Natural killer cell treated with Interleukin-12 subunit alpha and Interleukin-12 subunit beta and Interleukin-15 and Interleukin-18, amount 100 ng/mL, for 72 hours (primary cell): Measurements from ENCODE around the gene AKR1D1. TPM values are rescaled to one million over a fixed set of nuclear protein-coding genes. Genes with fewer than 3 reads are reported as not detected.
"Not testable (repeated sequence)": the region's sequence is repeated elsewhere in the genome, so short reads cannot be mapped to it uniquely, and the experiment has no call there.

ENCODE experiments used
- ATAC-seq, 2 donors: fragments of 150-1000 bp; cut with Tn5 transposase in 1 of 2; sonication (Bioruptor Pico), chemical (Tn5 transposase) in 1 of 2; 2 replicates each; pipeline ENCODE4 v1.10.0; 2021
- DNase-seq: peaks from one replicate; pipeline ENCODE4 v3.0.0; 2022; ENCODE audit warnings: low spot score
- H3K27ac Mint-ChIP-seq, 2 donors: 1 replicate in 1 of 2; 2 replicates in 1 of 2; pipeline ENCODE4 v1.8.0; 2022; ENCODE audit warnings: mixed read lengths in 2 of 2, mild to moderate bottlenecking in 1 of 2, moderate library complexity in 1 of 2
- H3K27me3 Mint-ChIP-seq, 2 donors: 1 replicate in 1 of 2; 2 replicates in 1 of 2; pipeline ENCODE4 v1.8.0; 2022; ENCODE audit warnings: mixed read lengths in 2 of 2
- H3K36me3 Mint-ChIP-seq: one replicate; pipeline ENCODE4 v1.8.0; 2022; ENCODE audit warnings: mixed read lengths
- H3K4me1 Mint-ChIP-seq, 2 donors: 1 replicate in 1 of 2; 2 replicates in 1 of 2; pipeline ENCODE4 v1.8.0; 2022; ENCODE audit warnings: low read depth in 2 of 2, mixed read lengths in 2 of 2, mild to moderate bottlenecking in 1 of 2
- H3K4me3 Mint-ChIP-seq: one replicate; pipeline ENCODE4 v1.8.0; 2022; ENCODE audit warnings: mixed read lengths
- H3K9me3 Mint-ChIP-seq: 2 replicates; pipeline ENCODE4 v1.8.0; 2022; ENCODE audit warnings: mixed read lengths
- total RNA-seq, 2 donors: library from RNA; stranded (reverse); gene quantifications; one replicate each; pipeline ENCODE4 v1.2.3, GENCODE V29; 2022

AKR1D1 gene
- not detected for total RNA-seq

GRCh38 chr7:138076196-138076595 lies at the start of gene AKR1D1:
TSS of gene AKR1D1 (plus strand) at chr7:138076459. CDS start at chr7:138076519, 60 bp downstream.
- no peak within 1 kb of the TSS for H3K27ac Mint-ChIP-seq
- H3K27me3 Mint-ChIP-seq, result peaks cover 7 to 24% of the 10 kb centered on the region in 2 donors
- H3K4me3 Mint-ChIP-seq, result no peak within 1 kb of the TSS
- peaks cover 6% of the 10 kb centered on the region for H3K9me3 Mint-ChIP-seq
- H3K36me3 Mint-ChIP-seq, result no peaks in the 10 kb centered on the region
- no peak for ATAC-seq
- DNase-seq, result no peak
- no peaks in the 10 kb centered on the region for H3K4me1 Mint-ChIP-seq

- Mint-ChIP-seq H3K4me1 (peaks cover 0 to 2% of the 10 kb centered on the region in 2 donors), H3K36me3 (no peaks in the 10 kb centered on the region), H3K27ac (no peak overlapping the region), H3K27me3 (peaks cover 0 to 2% of the 10 kb centered on the region in 2 donors), H3K4me3 (no peak overlapping the region), H3K9me3 (no peaks in the 10 kb centered on the region)
- DNase-seq, result no peak
- ATAC-seq, result no peak
Observed at GRCh38 chr7:138027100-138027499, 49.2 kb upstream of the AKR1D1 start.

GRCh38 chr7:138029126-138029525 lies 47.1 kb upstream of the AKR1D1 start:
- Mint-ChIP-seq H3K4me3 (no peak overlapping the region), H3K9me3 (no peaks in the 10 kb centered on the region), H3K36me3 (no peaks in the 10 kb centered on the region), H3K27ac (no peak overlapping the region), H3K27me3 (peaks cover 0 to 2% of the 10 kb centered on the region in 2 donors), H3K4me1 (no peaks in the 10 kb centered on the region)
- ATAC-seq (no peak), DNase-seq (no peak)

- Mint-ChIP-seq H3K36me3 (no peaks in the 10 kb centered on the region), H3K9me3 (no peaks in the 10 kb centered on the region), H3K4me1 (no peaks in the 10 kb centered on the region), H3K4me3 (no peak overlapping the region), H3K27ac (no peak overlapping the region), H3K27me3 (peaks cover 0 to 2% of the 10 kb centered on the region in 2 donors)
- no peak for DNase-seq
- no peak for ATAC-seq
Observed at GRCh38 chr7:138029941-138030340, 46.3 kb upstream of the AKR1D1 start.

GRCh38 chr7:138030679-138031351 lies 45.4 kb upstream of the AKR1D1 start:
- H3K27ac Mint-ChIP-seq, result no peak overlapping the region
- ATAC-seq (no peak), DNase-seq (no peak)
- H3K4me3 Mint-ChIP-seq, result no peak overlapping the region
- H3K36me3 Mint-ChIP-seq, result no peaks in the 10 kb centered on the region
- no peaks in the 10 kb centered on the region for H3K4me1 Mint-ChIP-seq
- H3K9me3 Mint-ChIP-seq, result no peaks in the 10 kb centered on the region
- peaks cover 0 to 2% of the 10 kb centered on the region in 2 donors for H3K27me3 Mint-ChIP-seq

GRCh38 chr7:138032186-138032585 lies 44.1 kb upstream of the AKR1D1 start:
- Mint-ChIP-seq H3K9me3 (no peaks in the 10 kb centered on the region), H3K4me1 (no peaks in the 10 kb centered on the region), H3K27ac (no peak overlapping the region), H3K4me3 (no peak overlapping the region), H3K27me3 (peaks cover 0 to 6% of the 10 kb centered on the region in 2 donors), H3K36me3 (no peaks in the 10 kb centered on the region)
- no peak for DNase-seq
- ATAC-seq, result no peak

GRCh38 chr7:138032770-138033169 lies 43.5 kb upstream of the AKR1D1 start:
- Mint-ChIP-seq H3K36me3 (no peaks in the 10 kb centered on the region), H3K9me3 (no peaks in the 10 kb centered on the region), H3K27ac (no peak overlapping the region), H3K4me3 (no peak overlapping the region), H3K27me3 (peaks cover 0 to 6% of the 10 kb centered on the region in 2 donors), H3K4me1 (no peaks in the 10 kb centered on the region)
- DNase-seq, result no peak
- ATAC-seq, result no peak

- no peak overlapping the region for H3K4me3 Mint-ChIP-seq
- no peak for ATAC-seq
- no peak for DNase-seq
- H3K36me3 Mint-ChIP-seq, result no peaks in the 10 kb centered on the region
- no peak overlapping the region for H3K27ac Mint-ChIP-seq
- peaks cover under 1 to 3% of the 10 kb centered on the region in 2 donors for H3K27me3 Mint-ChIP-seq
- H3K4me1 Mint-ChIP-seq, result no peaks in the 10 kb centered on the region
- H3K9me3 Mint-ChIP-seq, result no peaks in the 10 kb centered on the region
Observed at GRCh38 chr7:138033241-138033640, 43.0 kb upstream of the AKR1D1 start.

GRCh38 chr7:138036135-138036534 lies 40.1 kb upstream of the AKR1D1 start:
- peaks cover 5% of the 10 kb centered on the region for H3K9me3 Mint-ChIP-seq
- H3K4me3 Mint-ChIP-seq, result no peak overlapping the region
- no peak for ATAC-seq

GRCh38 chr7:138040063-138040462 lies 36.2 kb upstream of the AKR1D1 start:
- DNase-seq, H3K36me3 Mint-ChIP-seq, H3K4me1 Mint-ChIP-seq, H3K9me3 Mint-ChIP-seq, H3K27ac Mint-ChIP-seq, H3K4me3 Mint-ChIP-seq, ATAC-seq: not testable (repeated sequence)
- H3K27me3 Mint-ChIP-seq, result peaks cover 14 to 31% of the 10 kb centered on the region in 2 donors

More at GRCh38 chr7:138036135-138036534, 40.1 kb upstream of the AKR1D1 start:
- no peak overlapping the region for H3K27ac Mint-ChIP-seq
- no peaks in the 10 kb centered on the region for H3K4me1 Mint-ChIP-seq
- H3K36me3 Mint-ChIP-seq, result peaks cover 5% of the 10 kb centered on the region
- DNase-seq, result no peak
- H3K27me3 Mint-ChIP-seq, result peaks cover 14 to 20% of the 10 kb centered on the region in 2 donors

GRCh38 chr7:138044897-138045296 lies 31.4 kb upstream of the AKR1D1 start:
- DNase-seq (no peak), ATAC-seq (no peak)
- Mint-ChIP-seq H3K9me3 (no peaks in the 10 kb centered on the region), H3K4me3 (no peak overlapping the region), H3K27ac (no peak overlapping the region), H3K36me3 (no peaks in the 10 kb centered on the region), H3K4me1 (no peaks in the 10 kb centered on the region), H3K27me3 (peaks cover 15 to 34% of the 10 kb centered on the region in 2 donors)

GRCh38 chr7:138047907-138048306 lies 28.4 kb upstream of the AKR1D1 start:
- H3K27me3 Mint-ChIP-seq, result peaks cover 14 to 30% of the 10 kb centered on the region in 2 donors
- H3K36me3 Mint-ChIP-seq, result peaks cover 9% of the 10 kb centered on the region
- no peak overlapping the region for H3K27ac Mint-ChIP-seq
- no peak for ATAC-seq
- H3K4me1 Mint-ChIP-seq, result no peaks in the 10 kb centered on the region
- no peak overlapping the region for H3K4me3 Mint-ChIP-seq
- no peak for DNase-seq
- no peaks in the 10 kb centered on the region for H3K9me3 Mint-ChIP-seq

- Mint-ChIP-seq H3K4me3 (no peak overlapping the region), H3K27ac (no peak overlapping the region), H3K4me1 (no peaks in the 10 kb centered on the region), H3K36me3 (peaks cover 13% of the 10 kb centered on the region), H3K27me3 (peaks cover 14 to 33% of the 10 kb centered on the region in 2 donors), H3K9me3 (no peaks in the 10 kb centered on the region)
- DNase-seq, result no peak
- ATAC-seq, result no peak
Observed at GRCh38 chr7:138049505-138050116, 26.6 kb upstream of the AKR1D1 start.

GRCh38 chr7:138051712-138052247 lies 24.5 kb upstream of the AKR1D1 start:
- not testable (repeated sequence) for H3K9me3 Mint-ChIP-seq, H3K27ac Mint-ChIP-seq, H3K4me3 Mint-ChIP-seq, DNase-seq, ATAC-seq, H3K4me1 Mint-ChIP-seq
- H3K27me3 Mint-ChIP-seq, result peaks cover 11 to 18% of the 10 kb centered on the region in 2 donors
- peaks cover 13% of the 10 kb centered on the region for H3K36me3 Mint-ChIP-seq
